ENCODE measurements around the gene ZFP62.

DNA sequence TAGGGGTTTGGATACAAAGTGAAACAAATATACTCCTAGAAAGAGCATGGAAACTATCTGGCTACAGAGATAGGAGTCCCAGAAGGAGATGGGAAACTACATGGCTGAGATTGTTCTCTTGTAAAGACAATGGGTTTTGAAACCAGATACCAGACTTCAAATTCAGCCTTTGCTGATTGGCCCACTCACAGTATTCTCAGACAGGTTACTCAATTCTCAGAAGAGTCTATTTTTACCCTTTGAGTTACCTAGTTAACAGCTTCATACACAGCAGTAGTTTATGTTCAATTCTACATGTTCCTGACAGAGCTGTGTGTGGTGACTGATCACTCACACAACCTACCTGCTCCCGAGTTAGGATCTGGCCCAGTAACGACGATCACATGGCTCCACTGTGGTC, 14.1 kb downstream of the ZFP62 start:
- TF ChIP-seq CTCF (IDR thresholded peaks at IDR 0.05) (no peak), EZH2 (IDR thresholded peaks at IDR 0.05) (no peak)
